GM12864 (cell line): ENCODE measurements around the gene FBXO4.

ENCODE experiments used
- DNase-seq: peaks from one replicate; pipeline ENCODE4 v3.0.0-alpha.2; 2011; ENCODE audit warnings: low read depth
- H3K4me3 ChIP-seq: 2 replicates; pipeline ENCODE4 v1.5.1; 2011; ENCODE audit warnings: mild to moderate bottlenecking, low read depth, low read length, control low read depth
- CTCF ChIP-seq: IDR thresholded peaks from 2 replicates; pipeline ENCODE4 v1.5.1; 2011; ENCODE audit warnings: low read depth, mild to moderate bottlenecking, moderate library complexity, low read length, control low read depth, inconsistent platforms; ENCODE audit errors: missing control alignments

Gene FBXO4

DNA sequence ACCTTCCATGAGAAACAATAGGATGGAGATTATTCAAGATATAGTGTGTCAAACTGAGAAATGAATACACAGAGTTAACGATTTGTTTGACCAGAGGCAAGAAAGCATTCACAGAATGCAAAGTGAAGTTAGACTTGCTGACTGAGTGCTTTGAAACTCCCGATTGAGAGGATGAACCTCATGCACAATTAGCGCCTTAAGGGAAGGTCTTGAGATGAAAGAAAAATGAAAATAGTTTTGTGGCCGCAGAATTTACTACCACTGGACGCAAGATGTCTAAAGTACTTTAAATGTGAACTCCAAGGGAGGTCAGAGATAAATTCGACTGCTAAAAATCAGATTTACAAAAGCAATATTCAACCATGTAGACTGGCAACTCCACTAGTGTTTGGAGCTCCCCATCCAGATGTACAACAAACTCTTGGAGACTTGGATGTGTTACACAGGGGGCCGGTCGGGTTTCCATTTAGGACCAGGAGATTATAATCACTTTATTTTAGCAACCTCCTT, 21.6 kb upstream of the FBXO4 start:
- TF ChIP-seq CTCF, result no peak
- DNase-seq, result no peak
- H3K4me3 ChIP-seq, result peak overlapping the region; percentile 61

DNA sequence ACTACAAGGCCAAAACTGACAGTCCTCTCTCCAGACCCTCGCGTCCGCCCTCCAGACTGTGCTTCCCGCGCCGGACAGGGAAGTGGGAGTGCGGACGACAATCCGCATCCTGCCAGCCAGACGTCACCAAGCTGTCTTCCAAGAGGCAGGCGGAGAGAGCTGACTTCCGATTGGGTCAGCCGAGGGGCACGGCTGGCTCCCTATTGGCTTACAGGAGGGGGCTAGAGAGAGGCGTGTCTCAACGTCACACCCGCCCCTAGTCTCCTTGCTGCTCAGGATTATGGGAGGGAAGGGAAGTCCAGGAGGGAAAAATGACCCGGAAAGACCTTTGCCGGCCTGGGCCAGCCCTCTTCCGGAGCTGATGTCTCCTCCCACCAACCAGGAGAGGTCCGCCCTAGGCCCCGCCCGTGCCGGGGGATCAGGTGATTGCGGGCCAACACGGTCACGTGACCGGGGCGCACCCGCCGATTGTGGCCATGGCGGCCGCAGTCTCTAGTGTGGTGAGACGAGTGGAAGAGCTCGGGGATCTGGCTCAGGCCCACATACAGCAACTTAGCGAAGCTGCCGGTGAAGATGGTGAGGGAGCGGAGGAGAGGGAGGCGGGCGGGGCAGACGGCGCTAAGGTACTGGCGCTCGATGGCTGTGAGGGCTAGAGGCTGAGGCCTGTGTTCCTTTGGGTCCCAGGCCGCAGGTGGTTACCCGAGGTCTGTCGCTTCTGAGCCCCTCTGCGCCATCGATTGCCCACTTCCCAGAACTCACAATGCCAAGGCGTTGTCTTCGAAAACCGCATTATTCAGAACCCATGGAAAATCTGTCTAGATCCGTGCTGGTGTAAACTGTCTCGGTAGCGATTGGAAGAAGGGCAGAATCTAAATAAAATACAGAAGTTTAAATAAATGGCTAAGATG, 20.9 kb upstream of the FBXO4 start, which contains the start of gene RIMOC1:
Gene RIMOC1, plus strand, starts transcription at position 453 of the 908 bp plus-strand sequence. Its CDS starts 24 bp downstream, at position 477.
- DNase-seq, result peak; percentile 98
- peak within 1 kb of the TSS; percentile 61 for H3K4me3 ChIP-seq
- no peak for TF ChIP-seq CTCF

DNA sequence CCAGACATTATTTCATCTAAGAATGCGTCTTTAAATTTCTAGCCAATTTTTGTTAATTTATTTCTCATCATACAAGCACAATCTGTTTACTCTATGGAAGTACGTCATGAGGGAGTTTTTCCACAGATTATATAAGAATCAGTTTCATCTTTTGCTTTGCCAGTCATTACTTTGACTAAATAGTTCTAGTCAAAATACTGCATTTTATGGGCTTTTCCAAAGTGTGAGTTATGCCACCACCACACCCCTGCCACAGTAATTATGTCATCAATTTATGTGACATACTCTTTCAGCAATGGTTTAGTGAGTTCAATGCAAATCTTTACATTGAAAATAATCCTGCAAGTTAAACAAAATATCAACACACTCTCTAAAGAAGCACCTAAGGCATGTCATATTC, 18.9 kb upstream of the FBXO4 start:
- TF ChIP-seq CTCF, result no peak

GRCh38 chr5:41908374-41909079, 16.6 kb upstream of the FBXO4 start:
- no peak for DNase-seq
- no peak for TF ChIP-seq CTCF

More for the DNA sequence above, 18.9 kb upstream of the FBXO4 start:
- no peak for DNase-seq
- H3K4me3 ChIP-seq, result no peak overlapping the region

GRCh38 chr5:41918105-41918504, 7.0 kb upstream of the FBXO4 start:
- DNase-seq, result no peak
- TF ChIP-seq CTCF, result no peak
- H3K4me3 ChIP-seq, result no peak overlapping the region

More at GRCh38 chr5:41908374-41909079, 16.6 kb upstream of the FBXO4 start:
- no peak overlapping the region for H3K4me3 ChIP-seq

GRCh38 chr5:41921166-41921565, 3.9 kb upstream of the FBXO4 start:
- DNase-seq, result no peak
- no peak for TF ChIP-seq CTCF

More at GRCh38 chr5:41921166-41921565, 3.9 kb upstream of the FBXO4 start:
- no peak overlapping the region for H3K4me3 ChIP-seq
